CD4-positive, alpha-beta T cell treated with Interleukin-10 for 1 hour (primary cell): ENCODE measurements around the gene PROK2.
A peak's percentile ranks its signal among the peaks of the same experiment; 100 is the strongest.

Source experiments
- DNase-seq: peaks from one replicate; pipeline ENCODE4 v3.0.0-alpha.2; 2020

PROK2 gene, protein sequence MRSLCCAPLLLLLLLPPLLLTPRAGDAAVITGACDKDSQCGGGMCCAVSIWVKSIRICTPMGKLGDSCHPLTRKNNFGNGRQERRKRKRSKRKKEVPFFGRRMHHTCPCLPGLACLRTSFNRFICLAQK

GRCh38 chr3:71784914-71785531, at the start of gene PROK2:
Gene PROK2, minus strand, starts transcription at chr3:71785148. Its CDS starts 96 bp downstream, at chr3:71785052.
- peak; percentile 16 for DNase-seq

GRCh38 chr3:71831599-71831998, 46.7 kb upstream of the PROK2 start:
- no peak for DNase-seq

DNA sequence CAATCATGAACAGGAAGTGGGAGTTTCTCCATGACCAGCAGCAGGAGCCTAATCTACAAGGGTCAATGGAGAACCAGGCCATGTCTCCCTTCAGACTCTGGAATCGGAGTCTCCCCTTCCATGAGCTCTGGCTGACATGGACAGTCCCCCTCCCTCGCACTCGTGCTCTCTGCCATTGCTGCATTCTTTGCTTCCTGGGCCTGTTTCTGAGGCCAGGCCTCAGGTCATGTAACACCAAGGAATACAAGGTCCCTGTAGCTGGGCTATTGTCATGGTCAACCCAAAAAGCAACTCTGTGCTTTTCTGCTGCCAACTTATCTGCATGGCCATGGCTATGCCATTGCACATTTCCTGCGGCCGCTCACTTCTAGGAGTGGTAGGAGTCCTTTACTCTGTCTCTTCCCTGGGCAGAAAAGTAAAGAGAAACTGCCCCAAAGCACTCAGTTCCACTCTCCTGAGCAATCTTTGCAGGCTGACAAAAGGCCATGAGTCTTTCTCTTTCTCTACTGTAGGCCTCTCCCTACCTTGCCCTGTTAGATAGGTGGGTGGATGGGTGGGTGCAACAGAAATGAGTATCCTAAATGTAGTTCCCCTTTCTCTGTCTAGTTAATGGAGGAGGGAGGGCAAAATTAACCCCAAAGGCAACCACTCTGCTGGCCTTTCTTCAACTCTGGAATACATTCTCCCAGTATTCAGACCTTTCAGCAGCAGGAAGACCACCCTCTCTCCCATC, 40.8 kb upstream of the PROK2 start:
- no peak for DNase-seq

- DNase-seq, result no peak
These were observed 36.2 kb upstream of the PROK2 start for GRCh38 chr3:71821116-71821515.

GRCh38 chr3:71817262-71817661, 32.3 kb upstream of the PROK2 start:
- no peak for DNase-seq

DNA sequence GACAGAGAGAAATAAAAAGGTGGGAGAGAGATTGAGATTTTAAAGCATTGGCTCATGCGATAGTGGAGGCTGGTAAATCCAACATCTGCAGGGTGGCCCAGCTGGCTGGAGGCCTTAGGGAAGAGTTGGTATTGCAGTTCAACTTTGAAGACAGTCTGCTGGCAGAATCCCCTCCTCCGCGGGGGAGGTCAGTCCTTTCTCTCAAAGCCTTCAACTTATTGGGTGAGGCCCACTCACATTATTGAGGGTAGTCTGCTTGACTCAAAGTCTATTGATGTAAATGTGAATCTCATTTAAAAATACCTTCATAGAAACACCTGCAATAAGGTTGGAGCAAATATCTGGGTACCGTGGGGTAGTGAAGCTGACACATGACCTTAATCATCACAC, 31.8 kb upstream of the PROK2 start:
- no peak for DNase-seq

GRCh38 chr3:71815340-71816067, 30.6 kb upstream of the PROK2 start:
- no peak for DNase-seq

DNA sequence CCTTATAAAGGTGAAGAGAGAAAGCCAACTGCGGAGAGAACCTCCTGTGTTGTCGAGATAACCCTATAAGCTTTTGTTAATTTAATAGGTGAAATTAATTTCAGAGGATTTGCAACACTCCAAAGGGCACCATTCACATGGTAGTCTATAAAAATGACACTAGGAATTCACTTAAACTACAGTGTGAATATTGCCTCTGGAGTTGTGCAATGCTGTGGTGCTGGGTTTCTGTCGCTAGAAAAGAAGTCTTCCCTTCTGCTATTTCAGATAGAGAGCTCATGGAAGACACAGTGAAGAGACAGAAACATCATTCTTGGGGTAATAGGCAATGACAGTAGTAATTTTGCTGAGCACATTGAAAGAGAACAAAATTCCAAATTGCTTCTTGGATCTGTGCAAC, 28.8 kb upstream of the PROK2 start:
- no peak for DNase-seq

DNA sequence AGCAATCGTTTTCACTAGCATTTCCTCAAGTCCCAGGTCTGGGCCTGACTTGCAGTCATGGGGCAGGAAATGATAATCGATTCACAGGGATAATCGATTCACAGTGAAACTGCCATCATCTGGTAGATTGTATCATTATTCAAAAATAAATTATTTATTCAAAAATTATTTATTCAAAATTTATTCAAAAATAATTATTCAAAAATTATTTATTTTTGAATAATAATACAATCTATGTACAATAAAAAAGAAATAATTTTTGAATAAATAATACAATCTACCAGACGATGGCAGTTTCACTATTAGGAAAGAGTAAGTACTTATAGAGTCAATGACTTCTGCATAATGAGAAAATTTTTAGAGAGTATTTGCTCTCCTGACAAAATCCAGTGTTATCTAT, 28.1 kb upstream of the PROK2 start:
- DNase-seq, result no peak

DNA sequence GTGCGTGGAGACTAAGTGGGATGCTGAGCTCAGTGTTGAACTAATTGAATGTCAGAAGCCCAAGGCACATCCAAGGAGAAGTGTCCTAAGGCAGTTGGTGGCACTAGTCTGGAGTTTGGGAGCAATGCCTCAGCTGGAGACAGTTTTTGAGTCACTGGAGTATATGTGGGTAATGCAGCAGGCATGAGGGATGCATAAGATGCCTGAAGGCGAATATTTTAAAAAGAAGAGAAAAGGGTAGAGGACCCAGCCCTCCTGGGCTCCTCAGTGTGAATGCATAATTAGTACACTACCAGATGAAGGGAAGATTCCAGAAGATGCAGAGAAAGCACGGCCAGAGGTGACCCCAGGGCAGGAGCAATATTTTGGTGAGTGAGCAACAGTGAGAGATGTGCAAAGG, 25.1 kb upstream of the PROK2 start:
- DNase-seq, result no peak

GRCh38 chr3:71809321-71810026, 24.5 kb upstream of the PROK2 start:
- no peak for DNase-seq

GRCh38 chr3:71806736-71807135, 21.8 kb upstream of the PROK2 start:
- DNase-seq, result no peak

DNA sequence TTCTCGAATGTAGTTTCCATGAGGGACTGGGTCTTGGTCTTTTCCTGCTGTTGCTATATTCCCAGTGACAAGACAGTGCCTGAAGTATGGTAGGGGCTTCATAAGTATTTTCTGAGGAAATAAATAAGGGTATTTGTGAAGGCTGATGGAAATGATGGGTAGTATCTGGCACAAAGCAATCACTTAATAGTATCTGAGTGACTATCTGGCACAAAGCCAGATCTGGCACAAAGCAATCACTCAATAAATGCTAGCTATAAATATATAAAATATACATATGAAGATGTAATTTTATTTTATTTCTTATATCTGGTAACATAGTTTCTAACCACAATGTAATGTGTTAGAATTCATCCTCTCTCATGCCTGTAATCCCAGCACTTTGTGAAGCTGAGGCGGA, 20.7 kb upstream of the PROK2 start:
- DNase-seq, result no peak

DNA sequence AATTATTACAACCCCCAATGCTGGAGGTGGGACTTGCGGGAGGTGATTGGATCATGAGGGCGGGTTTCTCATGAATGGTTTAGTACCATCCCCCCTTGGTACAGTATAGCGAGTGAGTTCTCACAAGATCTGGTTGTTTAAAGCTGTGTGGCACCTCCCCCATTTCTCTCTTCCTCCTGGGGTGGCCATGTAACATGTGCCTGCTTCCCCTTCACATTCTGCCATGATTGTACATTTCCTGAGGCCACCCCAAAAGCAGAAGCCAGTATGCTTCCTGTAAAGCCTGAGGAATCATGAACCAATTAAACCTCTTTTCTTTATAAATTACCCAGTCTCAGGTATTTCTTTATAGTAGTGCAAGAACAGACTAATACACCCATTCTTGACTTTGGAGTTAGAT, 20.3 kb upstream of the PROK2 start:
- no peak for DNase-seq

DNA sequence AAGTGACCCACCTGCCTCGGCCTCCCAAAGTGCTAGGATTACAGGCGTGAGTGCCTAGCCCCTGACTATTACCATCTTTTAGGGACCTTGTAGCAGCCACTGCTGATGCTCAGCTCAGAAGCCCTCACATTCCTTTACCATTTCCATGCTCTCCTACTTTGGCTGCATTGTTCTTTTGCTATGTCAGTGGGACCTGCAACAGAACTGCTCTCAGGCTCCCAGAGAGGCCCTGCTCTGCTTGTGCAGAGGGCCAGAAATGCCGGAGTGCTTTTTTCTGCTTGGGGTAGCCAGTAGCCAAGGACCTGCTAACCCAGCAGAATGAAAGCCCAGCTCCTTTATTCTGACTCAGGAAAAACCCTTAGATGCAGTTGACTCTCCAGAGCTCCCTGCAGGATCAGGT, 18.3 kb upstream of the PROK2 start:
- no peak for DNase-seq

DNA sequence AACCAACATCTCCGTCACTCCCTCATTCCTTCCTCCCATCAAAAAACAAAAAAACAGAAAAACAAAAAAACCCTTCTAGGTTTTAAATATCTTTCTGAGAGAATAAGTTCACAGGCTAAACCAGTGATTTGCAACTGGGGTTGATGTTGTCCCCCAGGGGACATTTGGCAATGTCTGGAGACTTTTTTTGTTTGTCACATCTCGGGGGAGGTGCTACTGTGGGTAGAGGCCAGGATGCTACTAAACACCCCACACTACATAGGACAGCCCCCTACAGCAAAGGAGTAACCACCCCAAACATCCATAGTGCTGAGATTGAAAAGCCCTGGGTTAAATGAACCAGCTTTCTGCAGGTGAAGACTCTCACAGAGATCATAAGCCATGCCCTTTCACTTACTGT, 17.0 kb upstream of the PROK2 start:
- DNase-seq, result no peak

- DNase-seq, result no peak
These were observed 15.1 kb upstream of the PROK2 start for GRCh38 chr3:71800023-71800422.

DNA sequence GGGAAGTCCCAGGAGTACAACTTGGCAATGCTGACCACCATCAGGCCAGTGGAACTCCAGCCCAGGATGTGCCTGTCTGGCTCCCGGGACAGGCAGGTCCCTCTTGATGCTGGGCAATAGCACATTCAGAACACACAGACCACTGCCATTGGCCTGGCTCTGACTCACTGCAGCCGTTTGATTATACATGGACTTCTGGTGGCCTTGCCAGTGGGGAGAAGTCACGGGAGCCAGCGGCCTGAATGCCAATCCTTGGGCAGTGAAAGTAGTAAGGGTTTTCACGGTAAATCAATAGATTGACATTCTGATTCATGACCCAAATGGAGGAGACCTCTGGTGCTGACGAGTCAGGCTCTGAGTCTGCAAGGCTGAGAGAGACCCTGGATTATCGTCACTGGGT, 12.5 kb upstream of the PROK2 start:
- DNase-seq, result no peak

- no peak for DNase-seq
These were observed 11.3 kb upstream of the PROK2 start for GRCh38 chr3:71796290-71796689.

- no peak for DNase-seq
These were observed 6.7 kb upstream of the PROK2 start for GRCh38 chr3:71791634-71792033.

- no peak for DNase-seq
These were observed 5.0 kb upstream of the PROK2 start for GRCh38 chr3:71789922-71790321.

DNA sequence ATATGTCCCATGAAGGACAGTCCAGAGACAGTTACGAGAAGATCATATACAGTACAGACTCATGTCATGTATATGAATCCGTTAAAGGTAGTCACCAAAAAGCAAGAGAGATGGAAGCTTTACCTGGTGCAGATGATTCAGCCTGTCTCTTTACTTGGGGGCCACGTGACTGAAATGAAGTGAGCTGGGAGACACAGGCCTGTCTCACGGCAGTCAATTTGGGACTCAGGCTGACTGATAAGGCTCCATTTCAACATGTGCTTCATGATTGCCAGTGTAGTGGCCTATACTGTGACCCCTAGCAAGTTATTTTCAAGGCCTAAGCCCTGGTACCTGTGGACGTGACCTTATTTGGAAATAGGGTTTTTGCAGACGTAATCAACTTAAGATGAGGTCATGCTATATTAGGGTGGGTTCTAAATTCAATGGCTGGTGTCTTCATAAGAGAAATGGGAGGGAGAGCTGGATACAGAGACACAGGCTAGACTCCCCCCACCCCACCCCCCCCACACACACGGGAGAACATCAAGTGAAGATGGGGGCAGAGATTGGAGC, 3.0 kb upstream of the PROK2 start:
- no peak for DNase-seq

DNA sequence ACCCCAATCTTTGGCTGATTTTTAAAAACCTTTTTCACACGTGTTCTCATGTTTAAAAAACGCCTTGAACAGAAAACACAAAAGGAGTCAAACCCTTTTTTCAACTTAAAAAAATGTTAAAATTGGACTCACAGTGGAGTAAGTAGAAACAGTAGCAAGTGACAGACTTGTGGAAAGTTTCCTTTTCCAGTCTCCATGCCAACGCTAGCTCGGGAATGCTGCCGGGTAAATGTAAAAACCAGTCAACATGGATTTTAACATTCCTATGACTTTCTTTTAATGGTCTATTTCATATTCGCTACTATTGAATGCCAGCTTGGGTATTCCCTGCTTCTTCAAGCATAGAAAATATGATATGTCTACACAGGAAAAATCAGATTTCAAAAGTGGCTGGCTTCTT, 1.6 kb upstream of the PROK2 start:
- DNase-seq, result no peak
